ENCODE data around the gene PRXL2C.

Gene PRXL2C

DNA sequence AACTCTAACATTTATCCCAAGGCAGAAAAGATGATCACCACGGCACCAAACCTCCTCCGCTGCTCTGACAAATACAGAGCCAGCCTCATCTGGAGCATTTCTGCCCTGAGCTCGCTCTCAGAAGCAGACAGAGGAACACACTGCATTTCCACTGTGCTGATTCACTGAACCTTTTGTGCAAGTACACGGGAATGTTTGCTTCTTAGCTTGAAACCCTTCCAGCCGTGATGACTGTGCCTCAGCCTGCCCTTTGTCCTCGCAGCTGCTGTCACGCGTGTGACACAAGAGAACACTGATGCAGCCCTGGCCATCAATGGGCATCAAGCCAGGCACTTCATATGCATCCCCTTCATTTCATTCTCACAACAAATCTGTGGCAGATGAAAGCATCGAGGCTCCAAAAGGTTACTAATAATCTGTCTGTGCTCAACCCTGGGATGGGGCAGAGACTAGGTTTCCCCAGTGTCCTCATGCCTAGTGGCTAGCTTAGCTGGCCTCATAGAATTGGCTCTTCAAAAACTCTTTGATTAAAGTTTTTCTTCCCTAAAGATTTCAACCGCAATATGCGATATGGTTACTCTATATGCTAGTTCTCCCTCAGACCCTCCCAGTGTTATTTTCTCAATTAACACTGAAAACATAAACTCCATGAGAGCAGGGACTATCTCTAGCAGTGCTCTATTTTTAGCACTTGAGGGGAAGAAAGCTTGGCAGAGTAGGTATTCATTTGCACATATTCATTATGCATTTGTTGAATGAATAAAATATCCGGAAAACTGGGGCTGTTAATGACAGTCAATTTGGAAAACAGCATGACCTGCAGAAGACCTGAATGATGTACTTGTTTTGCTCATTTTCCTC, 42.8 kb downstream of the PRXL2C start:
- no peak for FAIRE-seq

- no peak for FAIRE-seq
These were observed 43.8 kb downstream of the PRXL2C start for GRCh38 chr9:96611302-96611701.

- FAIRE-seq: no peak
These were observed 45.4 kb downstream of the PRXL2C start for GRCh38 chr9:96609732-96610131.

- no peak for FAIRE-seq
These were observed 47.1 kb downstream of the PRXL2C start for GRCh38 chr9:96607971-96608370.

DNA sequence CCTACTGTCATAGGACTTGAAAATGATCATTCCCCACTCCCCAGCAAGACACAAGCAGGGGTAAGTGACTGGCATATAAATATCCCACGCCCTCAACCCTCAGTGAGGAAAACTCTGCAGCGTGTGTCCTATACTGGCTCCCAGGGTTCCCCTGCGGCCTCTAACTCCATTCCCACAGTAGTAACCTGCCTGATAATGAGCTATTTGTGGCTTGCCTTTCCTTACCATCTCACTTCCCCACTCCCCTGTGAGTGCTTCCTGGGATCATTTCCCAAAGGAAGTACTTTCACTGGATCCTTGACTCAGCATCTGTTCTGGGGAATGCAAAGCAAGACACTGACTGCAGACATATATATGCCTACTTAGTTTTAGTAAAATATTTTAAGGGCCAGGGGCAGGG, 49.8 kb downstream of the PRXL2C start:
- no peak for FAIRE-seq

GRCh38 chr9:96604004-96604319, 51.2 kb downstream of the PRXL2C start:
- FAIRE-seq: no peak

GRCh38 chr9:96603305-96604003, 51.7 kb downstream of the PRXL2C start:
- no peak for FAIRE-seq

DNA sequence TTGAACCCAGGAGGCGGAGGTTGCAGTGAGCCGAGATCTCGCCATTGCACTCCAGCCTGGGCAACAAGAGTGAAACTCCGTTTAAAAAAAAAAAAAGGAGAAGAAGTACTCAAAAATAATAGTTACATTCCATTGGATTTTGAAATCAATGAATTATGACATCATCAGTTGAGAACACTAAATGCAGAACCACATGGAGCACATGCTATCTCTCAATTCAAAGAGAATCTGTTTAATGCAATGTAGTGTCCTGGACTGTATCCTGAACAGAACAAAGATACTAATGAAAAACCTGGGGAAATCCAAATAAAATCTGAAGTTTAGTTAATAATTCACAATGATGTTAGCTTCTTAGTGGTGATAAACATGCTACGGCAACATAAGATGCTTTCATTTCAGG, 55.8 kb downstream of the PRXL2C start:
- no peak for FAIRE-seq

- no peak for FAIRE-seq
These were observed 58.5 kb downstream of the PRXL2C start for GRCh38 chr9:96596601-96597111.

All from A204.1 (cell line).